ENCODE measurements around the gene SH3GL2.

The SH3GL2 gene

DNA sequence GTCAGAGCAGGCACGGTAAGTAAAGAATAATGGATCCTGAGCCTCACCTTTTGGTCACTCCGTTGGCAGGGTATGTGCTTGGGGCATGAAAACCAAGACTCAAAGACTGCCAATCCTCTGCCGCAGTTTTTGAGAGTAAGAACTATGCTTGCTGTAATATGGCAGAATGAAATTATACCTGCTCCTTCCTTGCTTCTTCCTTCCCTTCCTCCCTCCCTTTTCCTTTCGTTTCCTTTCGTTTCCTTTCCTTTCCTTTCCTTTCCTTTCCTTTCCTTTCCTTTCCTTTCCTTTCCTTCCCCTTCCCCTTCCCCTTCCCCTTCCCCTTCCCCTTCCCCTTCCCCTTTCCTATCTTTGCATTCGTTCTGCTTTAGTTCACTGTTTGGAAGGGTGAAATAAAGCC, 43.9 kb downstream of the SH3GL2 start:
- TF ChIP-seq, protein P1, sequence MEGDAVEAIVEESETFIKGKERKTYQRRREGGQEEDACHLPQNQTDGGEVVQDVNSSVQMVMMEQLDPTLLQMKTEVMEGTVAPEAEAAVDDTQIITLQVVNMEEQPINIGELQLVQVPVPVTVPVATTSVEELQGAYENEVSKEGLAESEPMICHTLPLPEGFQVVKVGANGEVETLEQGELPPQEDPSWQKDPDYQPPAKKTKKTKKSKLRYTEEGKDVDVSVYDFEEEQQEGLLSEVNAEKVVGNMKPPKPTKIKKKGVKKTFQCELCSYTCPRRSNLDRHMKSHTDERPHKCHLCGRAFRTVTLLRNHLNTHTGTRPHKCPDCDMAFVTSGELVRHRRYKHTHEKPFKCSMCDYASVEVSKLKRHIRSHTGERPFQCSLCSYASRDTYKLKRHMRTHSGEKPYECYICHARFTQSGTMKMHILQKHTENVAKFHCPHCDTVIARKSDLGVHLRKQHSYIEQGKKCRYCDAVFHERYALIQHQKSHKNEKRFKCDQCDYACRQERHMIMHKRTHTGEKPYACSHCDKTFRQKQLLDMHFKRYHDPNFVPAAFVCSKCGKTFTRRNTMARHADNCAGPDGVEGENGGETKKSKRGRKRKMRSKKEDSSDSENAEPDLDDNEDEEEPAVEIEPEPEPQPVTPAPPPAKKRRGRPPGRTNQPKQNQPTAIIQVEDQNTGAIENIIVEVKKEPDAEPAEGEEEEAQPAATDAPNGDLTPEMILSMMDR (IDR thresholded peaks at IDR 0.05; ENCODE audit: unreplicated experiment in 3 of 3) = no peak
- H3K27me3 Mint-ChIP-seq (ENCODE audit: low read depth) = peaks cover 4% of the 10 kb centered on the region
- no peaks in the 10 kb centered on the region for H3K36me3 Mint-ChIP-seq (ENCODE audit: low read depth)
- H3K4me3 Mint-ChIP-seq = no peak overlapping the region
- H3K9me3 Mint-ChIP-seq = no peaks in the 10 kb centered on the region
- H3K27ac Mint-ChIP-seq = no peak overlapping the region
- no peaks in the 10 kb centered on the region for H3K4me1 Mint-ChIP-seq

DNA sequence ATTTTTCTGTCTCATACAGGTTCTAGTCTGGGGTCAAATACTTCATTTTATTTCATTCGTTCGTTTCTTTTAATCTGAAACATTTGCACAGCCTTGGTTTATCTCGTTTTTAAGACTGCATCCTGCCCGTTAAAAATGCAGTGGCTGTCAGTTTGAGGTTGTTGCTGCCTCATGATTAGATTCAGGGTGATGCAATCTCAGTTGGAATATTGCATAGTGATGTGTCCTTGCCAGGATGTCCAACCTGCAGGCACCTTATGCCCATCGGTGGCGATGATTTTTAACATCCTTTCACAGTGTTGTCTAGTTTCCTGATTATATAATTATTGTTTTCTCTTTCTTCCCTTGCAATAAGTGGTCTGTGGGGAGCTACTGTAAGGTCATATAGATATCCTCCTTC, 45.1 kb downstream of the SH3GL2 start:
- no peaks in the 10 kb centered on the region for H3K4me1 Mint-ChIP-seq

DNA sequence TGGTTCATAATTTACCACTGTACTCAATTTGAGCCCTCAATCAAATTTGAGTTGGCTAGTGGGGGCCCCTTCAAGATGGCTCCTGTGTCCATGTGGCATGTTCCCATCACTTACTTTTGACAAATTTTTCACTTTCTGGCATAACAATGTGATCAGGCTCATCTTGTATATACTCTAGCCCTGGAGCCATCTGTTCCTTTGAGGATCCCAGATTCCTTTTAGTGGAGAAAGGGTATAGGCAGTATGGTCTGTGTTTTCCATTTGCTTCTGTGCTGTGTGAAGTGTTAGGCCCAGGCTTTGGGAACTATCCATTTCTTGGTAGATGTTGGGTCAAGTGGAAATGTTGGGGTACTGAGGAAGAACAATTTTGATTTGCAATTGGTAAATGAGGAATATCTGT, 45.7 kb downstream of the SH3GL2 start:
- Mint-ChIP-seq H3K36me3 (ENCODE audit: low read depth) (no peaks in the 10 kb centered on the region), H3K27me3 (ENCODE audit: low read depth) (peaks cover 4% of the 10 kb centered on the region), H3K4me1 (no peaks in the 10 kb centered on the region)

More for the DNA sequence above, 45.1 kb downstream of the SH3GL2 start:
- H3K36me3 Mint-ChIP-seq (ENCODE audit: low read depth) = no peaks in the 10 kb centered on the region
- H3K4me3 Mint-ChIP-seq = no peak overlapping the region
- H3K9me3 Mint-ChIP-seq = no peaks in the 10 kb centered on the region
- H3K27me3 Mint-ChIP-seq (ENCODE audit: low read depth) = peaks cover 4% of the 10 kb centered on the region
- H3K27ac Mint-ChIP-seq = no peak overlapping the region
- TF ChIP-seq, protein P1 (IDR thresholded peaks at IDR 0.05; ENCODE audit: unreplicated experiment in 3 of 3) = no peak

DNA sequence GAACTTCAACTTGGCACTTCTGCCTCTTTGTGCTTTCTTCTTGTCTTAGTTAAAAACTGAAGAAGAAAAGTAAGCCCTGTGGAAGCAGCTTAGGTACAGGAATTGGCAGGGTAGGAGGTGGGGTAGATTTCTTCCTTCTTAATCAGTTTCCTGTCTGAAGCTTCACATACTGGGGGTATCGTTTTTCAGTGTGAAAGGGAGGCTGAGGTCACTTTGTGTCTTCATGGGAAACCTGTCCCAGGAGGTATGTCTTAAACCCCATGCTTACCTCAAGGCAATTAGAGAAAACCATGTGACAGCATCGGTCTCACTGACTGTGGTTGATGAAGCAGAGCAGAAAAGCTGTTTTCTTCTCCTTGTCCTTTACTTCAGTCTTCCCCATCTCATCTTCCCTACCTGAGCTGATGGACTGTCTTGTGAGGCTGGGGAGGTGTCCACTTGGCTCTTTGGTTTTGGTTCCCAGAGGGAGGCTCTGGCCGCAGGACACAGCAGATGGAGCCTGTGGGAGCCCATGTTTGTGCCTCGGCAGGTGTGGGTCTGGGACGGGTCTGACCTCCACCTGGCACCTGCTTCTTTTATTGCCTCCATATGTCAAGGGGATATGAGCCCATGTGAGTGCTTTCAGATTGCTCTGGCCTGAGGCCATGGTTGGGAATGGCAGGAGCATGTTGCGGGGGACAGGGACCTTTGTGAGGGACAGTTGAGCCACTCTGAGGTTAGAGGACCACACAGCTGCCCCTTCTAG, 47.0 kb downstream of the SH3GL2 start:
- TF ChIP-seq, protein P1 (IDR thresholded peaks at IDR 0.05; ENCODE audit: unreplicated experiment in 3 of 3) = no peak
- H3K4me3 Mint-ChIP-seq = no peak overlapping the region
- no peaks in the 10 kb centered on the region for H3K27me3 Mint-ChIP-seq (ENCODE audit: low read depth)
- no peak overlapping the region for H3K27ac Mint-ChIP-seq
- no peaks in the 10 kb centered on the region for H3K9me3 Mint-ChIP-seq
- H3K36me3 Mint-ChIP-seq (ENCODE audit: low read depth) = no peaks in the 10 kb centered on the region
- H3K4me1 Mint-ChIP-seq = no peaks in the 10 kb centered on the region

More for the DNA sequence above, 45.7 kb downstream of the SH3GL2 start:
- Mint-ChIP-seq H3K9me3 (no peaks in the 10 kb centered on the region), H3K4me3 (no peak overlapping the region), H3K27ac (no peak overlapping the region)
- TF ChIP-seq, protein P1 (IDR thresholded peaks at IDR 0.05; ENCODE audit: unreplicated experiment in 3 of 3) = no peak

DNA sequence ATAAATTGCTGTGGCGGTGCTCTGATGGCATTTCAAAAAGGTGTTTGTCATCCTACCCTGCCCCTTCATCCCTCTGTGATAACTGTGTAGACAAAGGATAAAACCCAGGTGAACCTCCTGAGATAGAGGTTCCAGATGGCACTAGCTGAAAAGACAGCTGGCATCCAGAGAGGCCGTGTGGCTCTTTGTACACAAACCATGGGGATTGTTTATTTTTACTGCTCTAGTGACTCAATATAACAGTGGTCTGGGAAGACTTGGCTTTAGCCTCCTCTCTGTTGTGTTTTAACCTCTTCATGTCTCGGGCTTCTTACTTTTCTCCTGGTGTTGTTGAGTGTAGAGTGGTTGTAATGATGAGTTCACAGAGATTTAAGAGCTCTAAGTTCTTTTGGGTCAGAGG, 48.8 kb downstream of the SH3GL2 start:
- Mint-ChIP-seq H3K4me1 (no peaks in the 10 kb centered on the region), H3K4me3 (no peak overlapping the region), H3K9me3 (no peaks in the 10 kb centered on the region), H3K27me3 (ENCODE audit: low read depth) (no peaks in the 10 kb centered on the region), H3K36me3 (ENCODE audit: low read depth) (no peaks in the 10 kb centered on the region), H3K27ac (no peak overlapping the region)
- TF ChIP-seq, protein P1 (IDR thresholded peaks at IDR 0.05; ENCODE audit: unreplicated experiment in 3 of 3) = no peak

DNA sequence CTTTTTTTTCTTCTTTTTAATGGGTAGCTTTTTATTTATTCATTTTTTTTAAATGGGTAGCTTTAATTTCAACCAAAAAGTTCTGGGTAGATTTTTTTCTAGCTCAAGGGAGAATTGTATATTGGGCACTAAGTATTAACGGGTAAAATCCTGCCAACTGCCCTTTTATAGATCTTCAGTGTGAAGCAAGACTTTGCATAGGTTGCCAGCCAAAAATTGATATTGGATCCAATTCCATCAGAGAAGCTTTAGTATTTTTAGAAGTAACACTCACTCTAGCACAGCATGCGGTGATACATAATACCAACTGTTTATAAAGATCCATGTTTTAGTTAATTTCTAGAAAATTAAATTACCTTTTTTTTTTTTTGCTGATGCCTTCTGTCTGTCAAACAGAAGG, 49.8 kb downstream of the SH3GL2 start:
- Mint-ChIP-seq H3K27me3 (ENCODE audit: low read depth) (no peaks in the 10 kb centered on the region), H3K9me3 (no peaks in the 10 kb centered on the region), H3K4me1 (no peaks in the 10 kb centered on the region), H3K27ac (no peak overlapping the region), H3K36me3 (ENCODE audit: low read depth) (no peaks in the 10 kb centered on the region), H3K4me3 (no peak overlapping the region)
- TF ChIP-seq, protein P1 (IDR thresholded peaks at IDR 0.05; ENCODE audit: unreplicated experiment in 3 of 3) = no peak

Measured in nephron (organoid).